HG02884 (cell line): ENCODE data around the gene GBGT1.
"Not testable (repeated sequence)": the region's sequence is repeated elsewhere in the genome, so short reads cannot be mapped to it uniquely, and the experiment has no call there.

Source experiments
- ATAC-seq: cut with Tn5 transposase; IDR thresholded peaks from one replicate; pipeline ENCODE4 v1.9.1; 2021; ENCODE audit warnings: mild to moderate bottlenecking, moderate library complexity; ENCODE audit not compliant: unreplicated experiment

Gene GBGT1

GRCh38 chr9:133199648-133200321 is 36.1 kb upstream of the GBGT1 start:
- no peak for ATAC-seq

GRCh38 chr9:133195029-133195428 is 31.3 kb upstream of the GBGT1 start:
- no peak for ATAC-seq

- ATAC-seq: no peak
These were observed 30.9 kb upstream of the GBGT1 start for GRCh38 chr9:133194597-133194996.

GRCh38 chr9:133191989-133192388 is 28.3 kb upstream of the GBGT1 start:
- no peak for ATAC-seq

- no peak for ATAC-seq
These were observed 26.1 kb upstream of the GBGT1 start for GRCh38 chr9:133189826-133190225.

GRCh38 chr9:133188843-133189180 is 25.1 kb upstream of the GBGT1 start:
- no peak for ATAC-seq

- no peak for ATAC-seq
These were observed 24.5 kb upstream of the GBGT1 start for GRCh38 chr9:133188006-133188842.

- ATAC-seq: no peak
These were observed 23.9 kb upstream of the GBGT1 start for GRCh38 chr9:133187561-133188005.

GRCh38 chr9:133186736-133187135 is 23.0 kb upstream of the GBGT1 start:
- ATAC-seq: no peak

- ATAC-seq: no peak
These were observed 21.3 kb upstream of the GBGT1 start for GRCh38 chr9:133184971-133185370.

GRCh38 chr9:133182151-133182550 is 18.4 kb upstream of the GBGT1 start:
- no peak for ATAC-seq

GRCh38 chr9:133181561-133181960 is 17.8 kb upstream of the GBGT1 start:
- ATAC-seq: no peak

GRCh38 chr9:133180953-133181352 is 17.2 kb upstream of the GBGT1 start:
- no peak for ATAC-seq

- no peak for ATAC-seq
These were observed 9.3 kb upstream of the GBGT1 start for GRCh38 chr9:133173056-133173455.

GRCh38 chr9:133171161-133171961 is 7.6 kb upstream of the GBGT1 start:
- ATAC-seq: no peak

GRCh38 chr9:133170716-133171115 is 7.0 kb upstream of the GBGT1 start:
- ATAC-seq: no peak

GRCh38 chr9:133169687-133170086 is 6.0 kb upstream of the GBGT1 start:
- ATAC-seq: not testable (repeated sequence)

- no peak for ATAC-seq
These were observed 5.4 kb upstream of the GBGT1 start for GRCh38 chr9:133169102-133169501.

- ATAC-seq: no peak
These were observed 4.7 kb upstream of the GBGT1 start for GRCh38 chr9:133168432-133168831.

GRCh38 chr9:133167769-133168168 is 4.1 kb upstream of the GBGT1 start:
- no peak for ATAC-seq

- no peak for ATAC-seq
These were observed 3.5 kb upstream of the GBGT1 start for GRCh38 chr9:133167096-133167730.
